Lower lobe of right lung (tissue), 2 donors: ENCODE results near the gene TRAPPC12. TPM values are rescaled to one million over a fixed set of nuclear protein-coding genes. Genes with fewer than 3 reads are reported as not detected.

Source experiments
- ATAC-seq, 2 donors: fragments of 200-7000 bp; cut with Tn5 transposase; one replicate each; pipeline ENCODE4 v1.9.1; 2020 to 2022; ENCODE audit warnings: mild to moderate bottlenecking in 2 of 2, moderate library complexity in 2 of 2
- DNase-seq: peaks from one replicate; pipeline ENCODE4 v3.0.0-alpha.2; 2020
- H3K27ac ChIP-seq: fragments of 200-600 bp; one replicate; pipeline ENCODE4 v1.8.0; 2022
- H3K27me3 ChIP-seq: fragments of 200-600 bp; one replicate; pipeline ENCODE4 v1.8.0; 2022; ENCODE audit warnings: low read depth
- H3K36me3 ChIP-seq: fragments of 200-600 bp; one replicate; pipeline ENCODE4 v1.8.0; 2022; ENCODE audit warnings: mild to moderate bottlenecking
- H3K4me1 ChIP-seq: fragments of 200-600 bp; one replicate; pipeline ENCODE4 v1.8.0; 2022
- H3K4me3 ChIP-seq: fragments of 200-600 bp; one replicate; pipeline ENCODE4 v1.8.0; 2022; ENCODE audit warnings: mild to moderate bottlenecking
- H3K9me3 ChIP-seq: fragments of 200-600 bp; one replicate; pipeline ENCODE4 v1.8.0; 2022
- intact Hi-C: fragments of 100-400 bp; cut with DNase I; formaldehyde crosslinking; loops from one replicate; pipeline ENCODE4 v1.11.0; 2022
- total RNA-seq: library from RNA; stranded (reverse); fragmentation: NEBNext Ultra II Directional; extraction: Animal tissue kit (Norgen Biotek cat#: 25700); gene quantifications from one replicate; pipeline ENCODE4 v1.2.1, GENCODE V29; 2021
- TF ChIP-seq, protein P1 (sequence below): fragments of 200-600 bp; IDR thresholded peaks from one replicate; pipeline ENCODE4 v1.8.0; 2022; ENCODE audit warnings: antibody characterized with exemption, mild to moderate bottlenecking
- donor health status: DM: no; HTN: yes; CAD: no; lungs with severe emphysema.

The TRAPPC12 gene
- total RNA-seq, 1 donor from 2014 or later = 93.8 TPM

DNA sequence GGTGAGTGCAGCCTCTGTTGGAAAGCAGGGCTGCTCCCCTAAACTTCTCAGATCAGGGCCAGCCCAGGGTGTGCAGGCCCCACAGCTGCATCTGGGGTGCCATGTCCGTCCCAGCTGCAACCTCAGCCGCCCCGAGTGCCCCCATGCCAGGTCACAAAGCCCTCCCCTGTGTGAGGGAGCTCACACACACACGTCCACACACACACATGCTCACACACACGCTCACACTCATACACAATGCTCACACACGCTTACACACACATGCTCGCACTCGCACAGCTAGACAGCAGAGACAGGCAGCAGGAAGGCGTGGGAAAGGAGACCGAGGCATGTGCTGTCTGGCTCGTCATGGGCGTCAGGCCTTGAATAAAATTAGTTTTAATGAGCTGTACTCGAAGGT lies 84.5 kb downstream of the TRAPPC12 start:
- DNase-seq (peak; percentile 27), ATAC-seq (no peak)
- Histone ChIP-seq H3K27me3 (no peaks in the 10 kb centered on the region), H3K36me3 (peaks cover 88% of the 10 kb centered on the region), H3K27ac (no peak overlapping the region), H3K4me1 (peaks cover 9% of the 10 kb centered on the region), H3K4me3 (no peak overlapping the region), H3K9me3 (no peaks in the 10 kb centered on the region)
- TF ChIP-seq, protein P1, sequence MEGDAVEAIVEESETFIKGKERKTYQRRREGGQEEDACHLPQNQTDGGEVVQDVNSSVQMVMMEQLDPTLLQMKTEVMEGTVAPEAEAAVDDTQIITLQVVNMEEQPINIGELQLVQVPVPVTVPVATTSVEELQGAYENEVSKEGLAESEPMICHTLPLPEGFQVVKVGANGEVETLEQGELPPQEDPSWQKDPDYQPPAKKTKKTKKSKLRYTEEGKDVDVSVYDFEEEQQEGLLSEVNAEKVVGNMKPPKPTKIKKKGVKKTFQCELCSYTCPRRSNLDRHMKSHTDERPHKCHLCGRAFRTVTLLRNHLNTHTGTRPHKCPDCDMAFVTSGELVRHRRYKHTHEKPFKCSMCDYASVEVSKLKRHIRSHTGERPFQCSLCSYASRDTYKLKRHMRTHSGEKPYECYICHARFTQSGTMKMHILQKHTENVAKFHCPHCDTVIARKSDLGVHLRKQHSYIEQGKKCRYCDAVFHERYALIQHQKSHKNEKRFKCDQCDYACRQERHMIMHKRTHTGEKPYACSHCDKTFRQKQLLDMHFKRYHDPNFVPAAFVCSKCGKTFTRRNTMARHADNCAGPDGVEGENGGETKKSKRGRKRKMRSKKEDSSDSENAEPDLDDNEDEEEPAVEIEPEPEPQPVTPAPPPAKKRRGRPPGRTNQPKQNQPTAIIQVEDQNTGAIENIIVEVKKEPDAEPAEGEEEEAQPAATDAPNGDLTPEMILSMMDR = no peak
- intact Hi-C loops = no loop called here

DNA sequence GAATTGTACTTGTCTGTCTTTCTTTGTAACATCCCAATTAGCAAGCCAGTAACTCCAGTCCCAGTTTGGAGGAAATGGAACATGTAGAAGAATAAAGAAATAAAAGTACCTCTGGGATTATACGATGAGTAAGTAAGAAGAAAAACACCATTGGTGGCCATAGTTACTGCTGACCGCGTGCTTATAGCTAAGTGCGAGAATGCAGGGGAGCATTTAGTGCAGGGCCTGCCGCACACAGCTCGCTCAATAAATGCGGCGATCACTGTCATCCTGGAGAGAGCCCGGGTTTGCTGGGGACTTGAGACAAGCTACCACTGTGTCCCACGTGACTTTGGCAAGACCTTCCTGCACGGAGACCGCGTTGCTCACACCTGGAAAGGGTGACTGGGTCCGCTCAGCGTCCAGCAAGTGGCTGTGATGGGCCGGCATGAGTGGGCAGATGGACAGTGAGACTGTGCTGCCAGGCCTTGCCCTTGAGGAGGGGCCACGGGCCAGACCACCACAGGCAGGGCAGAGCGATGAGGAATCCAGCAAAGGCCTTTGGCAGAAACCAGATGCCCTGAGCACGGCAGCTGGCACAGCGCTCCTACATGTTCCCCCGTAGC lies 85.0 kb downstream of the TRAPPC12 start:
- peak; percentile 32 for DNase-seq
- peaks cover 88% of the 10 kb centered on the region for H3K36me3 ChIP-seq
- intact Hi-C loops = no loop called here
- H3K27ac ChIP-seq = no peak overlapping the region
- H3K4me3 ChIP-seq = no peak overlapping the region
- H3K9me3 ChIP-seq = no peaks in the 10 kb centered on the region
- H3K4me1 ChIP-seq = peaks cover 15% of the 10 kb centered on the region
- ATAC-seq = no peak
- no peaks in the 10 kb centered on the region for H3K27me3 ChIP-seq
- TF ChIP-seq, protein P1 = no peak

DNA sequence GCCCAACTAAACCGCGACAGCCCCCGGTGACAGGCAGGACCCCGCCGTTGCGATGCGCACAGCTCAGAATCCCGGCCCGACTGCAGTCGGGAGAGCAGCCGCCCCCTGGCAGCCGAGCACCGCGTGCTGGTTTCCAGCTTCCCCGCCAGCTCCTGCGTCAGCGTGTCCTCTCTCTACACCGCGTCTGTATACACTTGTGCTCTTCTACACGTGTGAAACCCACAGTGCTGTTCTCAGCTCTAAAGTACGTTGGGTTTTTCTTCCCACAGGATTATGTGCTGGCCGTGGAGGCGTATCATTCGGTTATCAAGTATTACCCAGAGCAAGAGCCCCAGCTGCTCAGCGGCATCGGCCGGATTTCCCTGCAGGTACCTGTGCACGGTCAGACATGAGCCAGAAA lies 85.8 kb downstream of the TRAPPC12 start:
- peak; percentile 40 for DNase-seq
- TF ChIP-seq, protein P1 = no peak
- intact Hi-C loops = no loop called here

DNA sequence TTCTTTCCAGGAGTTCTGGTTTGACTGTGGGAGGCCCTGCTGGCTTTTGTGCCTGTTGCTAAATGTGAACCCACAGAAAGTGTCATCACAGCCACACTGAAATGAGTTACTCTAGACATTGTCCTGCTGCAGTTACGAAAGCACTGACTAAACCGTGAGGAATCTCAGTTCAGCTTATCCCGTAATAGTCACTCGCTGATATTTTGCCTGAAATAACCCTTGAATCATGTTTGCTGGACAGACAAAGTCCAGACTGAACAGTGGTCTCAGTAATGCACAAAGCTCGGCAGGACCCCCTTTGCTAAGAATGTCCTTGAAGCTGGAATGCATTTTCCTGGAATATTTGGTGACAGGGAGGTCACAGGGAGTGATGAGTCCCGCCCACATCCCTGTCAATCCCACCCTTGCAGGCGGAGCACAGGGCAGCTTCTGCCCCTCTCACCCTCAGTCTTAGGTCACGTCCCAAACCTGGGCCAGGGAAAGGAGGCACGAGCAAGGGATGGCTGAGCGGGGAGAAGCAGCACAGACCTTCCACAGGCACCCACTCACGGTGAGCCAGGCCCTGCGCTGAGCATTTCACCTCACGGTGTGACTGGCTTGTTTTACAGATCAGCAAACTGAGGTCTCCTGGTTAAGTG lies 86.5 kb downstream of the TRAPPC12 start:
- peaks cover 88% of the 10 kb centered on the region for H3K36me3 ChIP-seq
- H3K4me3 ChIP-seq = no peak overlapping the region
- TF ChIP-seq, protein P1 = no peak
- DNase-seq = no peak
- H3K27ac ChIP-seq = no peak overlapping the region
- no peak for ATAC-seq
- H3K9me3 ChIP-seq = no peaks in the 10 kb centered on the region
- H3K4me1 ChIP-seq = peaks cover 22% of the 10 kb centered on the region
- intact Hi-C loops = no loop called here
- H3K27me3 ChIP-seq = no peaks in the 10 kb centered on the region

More for the DNA sequence above, 85.8 kb downstream of the TRAPPC12 start:
- Histone ChIP-seq H3K4me1 (peaks cover 20% of the 10 kb centered on the region), H3K9me3 (no peaks in the 10 kb centered on the region), H3K4me3 (no peak overlapping the region), H3K36me3 (peaks cover 88% of the 10 kb centered on the region), H3K27me3 (no peaks in the 10 kb centered on the region), H3K27ac (no peak overlapping the region)
- no peak for ATAC-seq

DNA sequence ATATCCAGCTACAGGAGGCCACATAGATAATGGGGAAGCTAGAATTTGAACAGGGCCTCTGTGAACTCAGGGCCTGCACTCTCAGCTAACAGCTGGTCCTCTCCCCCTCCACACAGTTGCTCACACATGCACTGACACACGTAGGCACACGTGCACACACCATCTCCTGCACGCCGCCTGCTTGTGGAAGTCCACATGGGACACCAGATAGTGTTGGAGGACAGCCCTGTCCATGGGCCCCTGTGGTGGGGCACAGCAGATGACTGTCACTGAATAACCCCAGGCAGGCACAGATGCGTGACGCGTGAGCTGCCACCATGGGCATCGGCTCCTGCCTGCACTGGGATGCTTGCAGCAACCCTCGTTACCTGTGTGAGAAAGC lies 87.0 kb downstream of the TRAPPC12 start:
- peaks cover 24% of the 10 kb centered on the region for H3K4me1 ChIP-seq
- no peak overlapping the region for H3K4me3 ChIP-seq
- no peak overlapping the region for H3K27ac ChIP-seq
- TF ChIP-seq, protein P1 = no peak
- no peak for ATAC-seq
- peak; percentile 24 for DNase-seq
- peaks cover 88% of the 10 kb centered on the region for H3K36me3 ChIP-seq
- H3K27me3 ChIP-seq = no peaks in the 10 kb centered on the region
- intact Hi-C loops = no loop called here
- H3K9me3 ChIP-seq = no peaks in the 10 kb centered on the region
